NK-92 (cell line): Measurements from ENCODE around the gene CEACAM1.
"Not testable (repeated sequence)": the region's sequence is repeated elsewhere in the genome, so short reads cannot be mapped to it uniquely, and the experiment has no call there.

Experiments
- DNase-seq: peaks from one replicate; lab custom pipeline; 2025; ENCODE audit not compliant: unreplicated experiment; lab: John Stamatoyannopoulos, UW

Gene CEACAM1

GRCh38 chr19:42549067-42549466, 20.8 kb upstream of the CEACAM1 start:
- DNase-seq, result not testable (repeated sequence)

GRCh38 chr19:42548552-42548951, 20.3 kb upstream of the CEACAM1 start:
- DNase-seq, result no peak

GRCh38 chr19:42547929-42548328, 19.6 kb upstream of the CEACAM1 start:
- DNase-seq, result no peak

DNA sequence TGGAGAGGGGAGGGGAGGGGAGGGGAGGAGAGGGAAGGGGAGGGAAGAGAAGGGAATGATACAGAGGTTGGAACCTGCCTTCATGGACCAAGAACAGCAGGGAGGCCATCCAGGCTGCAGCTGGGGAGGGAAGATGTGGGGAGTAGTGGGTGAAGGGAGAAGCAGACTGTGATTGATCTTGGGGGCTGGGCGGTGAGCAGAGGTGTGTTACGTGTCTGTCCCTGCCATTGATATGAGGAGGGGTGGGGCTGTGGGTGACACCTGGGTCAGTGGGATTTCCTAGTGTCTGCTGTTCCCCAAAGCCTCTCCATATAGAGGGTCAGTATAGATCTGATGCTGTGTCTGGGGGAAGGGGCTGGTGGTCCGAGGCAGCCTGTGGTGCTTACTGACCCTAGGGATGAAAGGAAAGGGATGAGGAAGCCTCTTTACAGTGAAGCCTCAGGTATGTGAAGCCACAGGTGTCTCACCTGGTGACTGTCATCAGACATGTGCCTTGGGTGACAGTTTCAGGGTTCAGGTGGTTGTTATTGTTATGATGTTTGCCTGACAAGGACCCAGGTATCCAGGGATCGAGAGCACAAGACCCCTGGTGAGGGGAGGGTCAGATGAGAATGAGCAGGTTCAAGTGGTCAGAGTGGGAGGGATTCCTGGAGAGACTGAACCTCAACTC, 18.7 kb upstream of the CEACAM1 start:
- DNase-seq, result no peak

DNA sequence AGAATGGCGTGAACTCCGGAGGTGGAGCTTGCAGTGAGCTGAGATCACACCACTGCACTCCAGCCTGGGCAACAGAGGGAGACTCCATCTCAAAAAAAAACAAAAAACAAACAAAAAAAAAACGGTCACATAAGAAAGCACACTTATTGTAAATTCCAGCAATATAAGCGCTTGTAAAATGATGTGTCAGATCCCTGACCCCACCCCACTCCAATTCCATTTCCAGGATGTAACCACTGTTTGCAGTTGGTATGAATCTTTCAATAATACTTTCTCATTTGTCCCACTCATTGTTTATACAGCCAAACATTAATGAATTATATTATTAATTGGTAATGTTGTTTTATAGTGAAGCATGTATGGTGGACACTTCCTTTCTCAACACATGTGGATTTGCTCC, 15.9 kb upstream of the CEACAM1 start:
- DNase-seq, result no peak

GRCh38 chr19:42542791-42543190, 14.5 kb upstream of the CEACAM1 start:
- no peak for DNase-seq

- no peak for DNase-seq
Observed at GRCh38 chr19:42540071-42540553, 11.8 kb upstream of the CEACAM1 start.

DNA sequence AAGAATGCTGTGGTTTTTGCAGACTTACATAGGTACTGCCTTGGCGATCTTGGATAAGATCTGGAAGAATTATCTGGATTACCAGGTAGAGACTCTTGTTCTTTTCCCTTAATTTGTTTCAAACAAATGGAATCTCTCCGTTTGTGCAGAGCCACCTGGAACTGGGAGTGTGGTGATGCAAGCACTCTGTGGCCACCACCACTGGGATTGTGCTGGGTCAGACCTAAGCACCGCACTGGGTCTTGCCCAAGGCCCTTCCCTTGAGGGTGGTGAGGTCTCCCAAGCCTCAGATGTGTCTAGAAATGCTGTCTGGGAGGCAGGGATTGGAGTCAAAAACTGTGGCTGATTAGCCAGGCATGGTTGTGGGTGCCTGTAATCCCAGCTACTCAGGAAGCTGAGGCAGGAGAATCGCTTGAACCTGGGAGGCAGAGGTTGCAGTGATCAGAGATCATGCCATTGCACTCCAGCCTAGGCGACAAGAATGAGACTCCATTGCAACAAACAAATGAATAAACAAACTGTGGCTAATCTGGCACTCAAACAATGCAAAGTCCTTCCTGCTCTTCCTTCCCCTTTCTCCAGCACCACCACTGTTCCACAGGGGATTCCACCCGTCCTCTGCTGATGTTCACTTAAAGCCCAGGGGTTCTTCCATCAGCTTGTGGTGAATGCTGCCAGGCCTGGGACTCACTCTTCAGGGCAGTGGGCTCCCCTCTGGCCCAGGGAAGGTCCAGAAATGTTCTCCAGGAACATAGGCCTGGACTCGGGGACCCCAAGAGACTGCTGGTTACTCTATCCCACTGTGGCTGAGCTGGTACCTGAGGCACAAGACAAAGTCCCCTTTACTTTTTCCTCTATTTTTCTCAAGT, 10.8 kb upstream of the CEACAM1 start:
- no peak for DNase-seq

- DNase-seq, result not testable (repeated sequence)
Observed at GRCh38 chr19:42535276-42535675, 7.0 kb upstream of the CEACAM1 start.

DNA sequence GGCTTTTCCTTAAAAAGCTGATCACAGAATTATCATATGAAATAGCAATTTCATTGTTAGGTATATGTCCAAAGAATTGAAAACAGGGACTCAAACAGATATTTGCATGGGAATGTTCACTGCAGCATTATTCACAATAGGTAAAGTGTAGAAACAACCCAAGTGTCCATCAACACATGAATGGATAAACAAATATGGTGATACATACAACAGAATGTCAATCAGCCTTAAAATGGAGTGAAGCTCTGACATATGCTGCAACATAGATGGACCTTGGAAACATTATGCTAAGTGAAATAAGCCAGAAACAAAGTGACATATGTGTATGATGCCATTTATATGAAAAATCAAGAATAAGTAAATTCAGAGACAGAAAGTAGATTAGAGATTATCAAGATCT, 6.1 kb upstream of the CEACAM1 start:
- DNase-seq, result no peak

DNA sequence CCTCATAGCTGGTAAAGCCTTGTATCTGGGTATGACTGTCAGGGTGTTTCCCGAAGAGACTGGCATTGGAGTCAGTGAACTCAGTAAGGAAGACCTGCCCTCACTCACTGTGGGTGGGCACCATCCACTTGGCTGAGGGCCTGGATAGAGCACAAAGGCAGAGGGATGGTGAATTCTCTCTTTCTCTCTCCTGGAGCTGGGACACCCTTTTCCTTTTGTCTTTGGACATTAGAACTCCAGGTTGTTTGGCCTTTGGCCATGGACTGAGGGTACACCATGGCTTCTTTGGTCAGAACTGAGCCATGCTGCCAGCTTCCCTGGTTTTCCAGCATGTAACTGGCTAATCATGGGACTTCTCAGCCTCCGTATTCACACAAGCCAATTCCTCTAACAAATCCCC, 4.6 kb upstream of the CEACAM1 start:
- no peak for DNase-seq

- DNase-seq, result no peak
Observed at GRCh38 chr19:42531313-42531712, 3.0 kb upstream of the CEACAM1 start.

- DNase-seq, result no peak
Observed at GRCh38 chr19:42529248-42529764, 1.0 kb upstream of the CEACAM1 start.

- no peak for DNase-seq
Observed at GRCh38 chr19:42524943-42525342, 3.3 kb downstream of the CEACAM1 start.

DNA sequence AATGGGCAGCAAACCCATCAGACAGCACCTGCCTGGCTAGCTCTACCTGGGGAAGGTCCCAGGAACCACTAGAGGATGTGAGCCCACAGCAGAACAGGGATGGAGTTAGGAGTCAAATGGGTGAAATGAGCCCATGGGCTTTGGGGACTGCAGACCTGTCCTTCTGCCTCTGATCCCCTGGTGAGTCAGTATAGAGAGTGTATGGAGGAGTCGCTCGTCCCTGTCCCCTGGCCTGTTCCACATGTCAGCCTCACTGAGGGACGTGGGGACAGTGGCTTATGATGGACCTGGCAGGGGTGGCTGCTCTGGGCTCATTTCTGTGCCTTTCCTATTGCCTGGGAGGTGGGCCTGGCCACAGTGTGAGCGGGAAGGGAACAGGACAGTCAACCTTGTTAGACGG, 4.0 kb downstream of the CEACAM1 start:
- DNase-seq, result no peak

- DNase-seq, result not testable (repeated sequence)
Observed at GRCh38 chr19:42522262-42522661, 6.0 kb downstream of the CEACAM1 start.

- DNase-seq, result no peak
Observed at GRCh38 chr19:42521346-42522030, 6.8 kb downstream of the CEACAM1 start.

DNA sequence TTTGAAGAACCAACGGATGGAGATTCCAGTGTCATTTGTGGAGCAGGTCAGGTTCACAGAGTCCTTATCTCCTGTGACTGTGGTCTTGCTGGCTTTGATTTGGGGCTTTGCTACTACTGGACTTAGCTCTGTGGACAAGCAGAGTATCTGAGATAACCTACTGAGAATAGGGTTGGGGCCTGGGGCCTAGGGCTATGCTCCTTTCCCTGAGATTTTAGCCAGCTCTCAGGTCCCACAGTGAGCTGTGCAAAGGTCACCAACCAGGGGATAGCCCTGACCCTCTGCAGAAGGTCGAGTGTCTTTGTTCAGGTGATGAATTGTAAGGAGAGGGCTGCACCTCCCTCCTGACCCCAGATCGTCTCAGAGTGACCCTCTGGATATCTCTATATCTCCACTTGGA, 9.2 kb downstream of the CEACAM1 start:
- no peak for DNase-seq

DNA sequence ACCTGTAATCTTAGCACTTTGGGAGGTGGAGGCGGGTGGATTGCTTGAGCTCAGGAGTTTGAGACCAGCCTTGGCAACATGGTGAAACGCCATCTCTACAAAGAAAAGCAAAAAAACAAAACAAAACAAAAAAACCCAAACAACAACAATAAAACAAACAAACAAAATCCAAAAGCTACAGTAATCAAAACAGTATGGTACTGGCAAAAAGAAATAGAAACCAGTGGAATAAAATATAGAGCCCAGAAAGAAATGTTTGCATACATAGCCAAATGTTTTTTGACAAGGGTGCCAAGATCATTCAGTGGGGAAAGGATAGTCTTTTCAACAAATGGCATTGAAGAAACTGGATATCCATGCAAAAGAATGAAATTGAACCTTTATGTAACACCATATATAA, 11.5 kb downstream of the CEACAM1 start:
- no peak for DNase-seq

GRCh38 chr19:42515241-42515832, 12.9 kb downstream of the CEACAM1 start:
- no peak for DNase-seq

DNA sequence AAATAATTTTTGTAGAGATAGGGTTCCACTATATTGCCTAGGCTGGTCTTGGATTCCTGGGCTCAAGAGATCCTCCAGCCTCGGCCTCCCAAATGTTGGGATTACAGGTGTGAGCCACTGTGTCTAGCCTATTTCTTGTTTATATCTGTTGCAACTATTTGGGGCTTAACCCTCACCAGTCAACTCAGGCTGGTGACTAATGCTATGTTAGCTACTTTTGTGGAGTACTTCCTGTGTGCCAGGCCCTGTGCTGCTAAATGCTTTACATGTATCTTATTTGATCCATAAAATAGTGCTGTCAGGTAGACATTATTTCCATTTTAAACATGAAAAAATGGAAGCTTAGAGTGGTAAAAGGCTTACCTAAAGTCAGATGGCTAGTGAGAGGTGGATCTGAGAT, 13.8 kb downstream of the CEACAM1 start:
- DNase-seq, result no peak
